GM06990 (cell line): ENCODE data around the gene FOXM1.

Experiments
- DNase-seq: peaks from one replicate; pipeline ENCODE4 v3.0.0-alpha.2; 2011; ENCODE audit not compliant: insufficient read length; ENCODE audit errors: extremely low read depth
- H3K27me3 ChIP-seq: replicated peaks from 2 replicates; pipeline ENCODE4 v1.6.0; 2011; ENCODE audit warnings: low read length; ENCODE audit not compliant: control insufficient read depth, insufficient read depth
- H3K36me3 ChIP-seq: 2 replicates; pipeline ENCODE4 v1.5.1; 2011; ENCODE audit warnings: low read length; ENCODE audit not compliant: control insufficient read depth, insufficient read depth
- H3K4me3 ChIP-seq: replicated peaks from 2 replicates; pipeline ENCODE4 v1.5.1; 2011; ENCODE audit warnings: low read depth, mild to moderate bottlenecking, control low read depth, low read length
- CTCF ChIP-seq: IDR thresholded peaks from 2 replicates; pipeline ENCODE4 v1.5.1; 2011; ENCODE audit warnings: low read length, control low read depth, mild to moderate bottlenecking, inconsistent platforms; ENCODE audit not compliant: insufficient read depth, poor library complexity, severe bottlenecking

FOXM1 gene

GRCh38 chr12:2819810-2820209 lies 57.2 kb downstream of the FOXM1 start:
- Histone ChIP-seq H3K36me3 (peaks cover 38% of the 10 kb centered on the region), H3K4me3 (no peak overlapping the region), H3K27me3 (no peaks in the 10 kb centered on the region)
- no peak for DNase-seq
- no peak for TF ChIP-seq CTCF

- H3K36me3 ChIP-seq = peaks cover 10% of the 10 kb centered on the region
- peak overlapping the region; percentile 80 for H3K4me3 ChIP-seq
- H3K27me3 ChIP-seq = no peaks in the 10 kb centered on the region
- DNase-seq = no peak
- peak; percentile 78 for TF ChIP-seq CTCF
These were observed 63.5 kb downstream of the FOXM1 start for GRCh38 chr12:2813214-2814185.

GRCh38 chr12:2812290-2813213 lies 64.4 kb downstream of the FOXM1 start, which contains the start of gene ITFG2:
ITFG2 (plus strand) TSS chr12:2812668; CDS start chr12:2812761, 93 bp downstream.
- Histone ChIP-seq H3K36me3 (peaks cover 3% of the 10 kb centered on the region), H3K4me3 (peak within 1 kb of the TSS; percentile 80), H3K27me3 (no peaks in the 10 kb centered on the region)
- peak; percentile 98 for DNase-seq
- TF ChIP-seq CTCF = no peak

- Histone ChIP-seq H3K4me3 (peak overlapping the region; percentile 80), H3K36me3 (peaks cover 3% of the 10 kb centered on the region), H3K27me3 (no peaks in the 10 kb centered on the region)
- DNase-seq = no peak
- TF ChIP-seq CTCF = no peak
These were observed 65.2 kb downstream of the FOXM1 start for GRCh38 chr12:2811801-2812200.
